Heart left ventricle (tissue), 16 donors: ENCODE data around the gene POFUT2. TPM values are rescaled to one million over a fixed set of nuclear protein-coding genes. Genes with fewer than 3 reads are reported as not detected.

Experiments
- ATAC-seq, 4 donors: fragments of 200-7000 bp; cut with Tn5 transposase; one replicate each; pipeline ENCODE4 v1.9.1; 2020 to 2022; ENCODE audit warnings: moderate library complexity in 4 of 4, mild to moderate bottlenecking in 3 of 4, moderate number of reproducible peaks in 1 of 4
- DNase-seq, 5 donors: peaks; one replicate each; pipeline ENCODE4 v3.0.0-alpha.2; 2020
- H3K27ac ChIP-seq, 12 donors: fragments of 200-600 bp; sonication (generic) in 4 of 12; one replicate each; pipeline versions ENCODE4 v1.5.0 to v1.8.0; 2016 to 2022; ENCODE audit warnings: mild to moderate bottlenecking in 2 of 12
- H3K27me3 ChIP-seq, 9 donors: fragments of 200-600 bp; sonication (generic) in 2 of 9; one replicate each; pipeline versions ENCODE4 v1.5.1 to v1.8.0; 2016 to 2022; ENCODE audit warnings: mild to moderate bottlenecking in 3 of 9
- H3K36me3 ChIP-seq, 9 donors: fragments of 200-600 bp; sonication (generic) in 2 of 9; one replicate each; pipeline versions ENCODE4 v1.5.0 to v1.8.0; 2018 to 2022; ENCODE audit warnings: mild to moderate bottlenecking in 2 of 9
- H3K4me1 ChIP-seq, 12 donors: fragments of 200-600 bp; sonication (generic) in 4 of 12; one replicate each; pipeline versions ENCODE4 v1.5.0 to v1.8.0; 2016 to 2022; ENCODE audit warnings: mild to moderate bottlenecking in 3 of 12
- H3K4me3 ChIP-seq, 12 donors: fragments of 200-600 bp; sonication (generic) in 4 of 12; one replicate each; pipeline versions ENCODE4 v1.5.0 to v1.8.0; 2017 to 2022; ENCODE audit warnings: mild to moderate bottlenecking in 9 of 12, moderate library complexity in 4 of 12
- H3K9me3 ChIP-seq, 12 donors: fragments of 200-600 bp; sonication (generic) in 4 of 12; one replicate each; pipeline versions ENCODE4 v1.5.0 to v1.8.0; 2016 to 2022; ENCODE audit warnings: mild to moderate bottlenecking in 1 of 12
- POLR2A ChIP-seq, 2 donors: fragments of 450-650 bp; IDR thresholded peaks; one replicate each; pipeline ENCODE4 v1.6.1; 2017; ENCODE audit warnings: antibody characterized with exemption in 2 of 2, mild to moderate bottlenecking in 2 of 2, moderate library complexity in 2 of 2
- WGBS, 4 donors: extraction: QIAGEN DNeasy Blood & Tissue Kit in 2 of 4; methylation state at CpG; one replicate each; pipeline versions ENCODE4 v1.1.5 to v1.1.7; 2013 to 2018; 5-methylcytosine and 5-hydroxymethylcytosine counted together
- intact Hi-C, 10 donors: fragments of 100-400 bp; cut with DNase I; formaldehyde crosslinking; loops; one replicate each; pipeline versions ENCODE4 v1.11.1 to v1.14.2; 2022
- polyA plus RNA-seq, 2 donors: library from polyadenylated mRNA; stranded (reverse); fragments of 200-250 nt; gene quantifications; one replicate each; pipeline ENCODE4 v1.2.3, GENCODE V29; 2013
- total RNA-seq, 9 donors: library from RNA; depleted of rRNA in 2 of 9; stranded (reverse); fragments of >200 nt in 2 of 9; fragmentation: NEBNext Ultra II Directional in 3 of 9; extraction: Animal tissue kit (Norgen Biotek cat#: 25700) in 3 of 9; gene quantifications; one replicate each; pipeline versions ENCODE4 v1.1.0 to v1.2.4, GENCODE V29; 2016 to 2023
- TF ChIP-seq, protein P1 (sequence below), 12 donors: fragments of 200-600 bp; sonication (generic) in 4 of 12; IDR thresholded peaks; one replicate each; pipeline versions ENCODE4 v1.5.0 to v1.8.0; 2018 to 2022; ENCODE audit warnings: antibody characterized with exemption in 12 of 12, mild to moderate bottlenecking in 5 of 12
- donor health status: ischemic (EF 13 %, LVEDD 7.1; RV severe dilation, severe dysfunction).
- donor health status: healthy with polysubstance abuse.
- donor health status: DM: no; HTN: yes; CAD: no.
- donor health status: DM: no; HTN: no; CAD: no.
- donor health status: ischemic (EF 25% LVEDD 6.9; RV normal size, moderate dysfunction).
- donor health status: ischemic (EF 25% LVEDD 5.7; RV mildly dilated, moderate dysfunction).
- donor health status: healthy.
- donor health status: DM: yes; HTN: yes; CAD: no.
- donor health status: ischemic (EF 35%, LVEDD 5.7; RV mildly dilated, moderate dysfunction).
- donor health status: nonischemic (EF 11% LVEDD 7.7; RV severe dilation, severe dysfunction).
- donor health status: DM: yes; HTN: yes; CAD: no.
- donor health status: PGD.
- donor health status: ischemic (EF 29% LVEDD 5.4; RV normal size, mild dysfunction).
- donor health status: nonischemic (EF 23%, LVEDD 6.1; RV moderate dilation, normal function).

Gene POFUT2
- total and polyA plus RNA-seq, 11 donors = 10.8 to 25.8 (median 18.5) TPM

DNA sequence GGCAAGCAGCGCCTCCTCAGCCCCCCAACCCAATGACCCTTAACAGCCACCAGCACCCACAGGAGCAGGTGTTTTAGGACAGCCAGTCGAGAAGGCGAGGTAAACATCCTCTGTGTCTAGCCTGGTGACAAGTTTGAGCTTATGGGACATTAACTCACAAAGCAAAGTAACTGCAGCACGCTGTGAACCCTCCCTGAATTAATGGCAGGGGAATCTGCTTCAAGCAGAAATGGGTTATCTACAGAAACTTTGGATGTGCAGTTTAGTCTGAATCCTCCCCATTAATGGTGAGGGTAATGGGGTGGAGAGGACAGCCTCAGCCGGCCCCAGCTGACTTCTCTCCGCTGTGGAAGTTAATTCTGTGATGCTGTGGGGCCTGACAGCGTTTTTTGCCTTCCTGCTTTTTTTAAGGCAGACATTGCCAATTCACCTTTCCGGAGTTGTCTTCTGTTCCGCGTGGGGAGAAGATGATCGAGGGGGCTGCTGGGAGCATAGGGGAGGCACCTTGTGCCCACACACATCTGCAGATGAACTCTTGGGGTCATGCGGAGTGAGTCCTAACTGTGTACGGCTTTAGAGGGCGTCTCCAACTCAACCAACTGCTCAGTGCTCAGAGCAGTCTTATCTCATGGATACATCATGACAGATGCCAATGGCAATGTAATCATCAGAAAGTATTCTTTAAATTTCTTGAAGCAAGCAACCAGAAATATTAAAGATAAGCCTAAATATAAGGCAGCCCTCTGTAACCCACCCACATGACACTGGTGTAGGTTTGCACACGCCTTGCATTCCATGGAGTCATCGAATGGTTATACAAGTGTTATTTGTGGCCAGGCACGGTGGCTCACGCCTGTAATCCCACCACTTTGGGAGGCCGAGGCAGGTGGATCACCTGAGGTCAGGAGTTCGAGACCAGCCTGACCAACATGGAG is 41.0 kb downstream of the POFUT2 start:
- peaks cover 0 to 30% (median 18%) of the 10 kb centered on the region in 12 donors for H3K9me3 ChIP-seq
- no peak overlapping the region for H3K27ac ChIP-seq
- TF ChIP-seq, protein P1, sequence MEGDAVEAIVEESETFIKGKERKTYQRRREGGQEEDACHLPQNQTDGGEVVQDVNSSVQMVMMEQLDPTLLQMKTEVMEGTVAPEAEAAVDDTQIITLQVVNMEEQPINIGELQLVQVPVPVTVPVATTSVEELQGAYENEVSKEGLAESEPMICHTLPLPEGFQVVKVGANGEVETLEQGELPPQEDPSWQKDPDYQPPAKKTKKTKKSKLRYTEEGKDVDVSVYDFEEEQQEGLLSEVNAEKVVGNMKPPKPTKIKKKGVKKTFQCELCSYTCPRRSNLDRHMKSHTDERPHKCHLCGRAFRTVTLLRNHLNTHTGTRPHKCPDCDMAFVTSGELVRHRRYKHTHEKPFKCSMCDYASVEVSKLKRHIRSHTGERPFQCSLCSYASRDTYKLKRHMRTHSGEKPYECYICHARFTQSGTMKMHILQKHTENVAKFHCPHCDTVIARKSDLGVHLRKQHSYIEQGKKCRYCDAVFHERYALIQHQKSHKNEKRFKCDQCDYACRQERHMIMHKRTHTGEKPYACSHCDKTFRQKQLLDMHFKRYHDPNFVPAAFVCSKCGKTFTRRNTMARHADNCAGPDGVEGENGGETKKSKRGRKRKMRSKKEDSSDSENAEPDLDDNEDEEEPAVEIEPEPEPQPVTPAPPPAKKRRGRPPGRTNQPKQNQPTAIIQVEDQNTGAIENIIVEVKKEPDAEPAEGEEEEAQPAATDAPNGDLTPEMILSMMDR (IDR thresholded peaks at IDR 0.05) = no peak
- no peak for TF ChIP-seq POLR2A (IDR thresholded peaks at IDR 0.05)
- no peak overlapping the region for H3K4me3 ChIP-seq
- H3K27me3 ChIP-seq = peaks cover 0 to 7% (median 0%) of the 10 kb centered on the region in 9 donors
- intact Hi-C loops = no loop called here
- DNase-seq = no peak
- no peaks in the 10 kb centered on the region for H3K36me3 ChIP-seq
- WGBS, 4 donors = 78 to 82% (median 79%) methylated on average over 20 of the region's 20 CpGs
- H3K4me1 ChIP-seq = peaks cover 0 to 10% (median 0%) of the 10 kb centered on the region in 12 donors
- ATAC-seq = no peak

DNA sequence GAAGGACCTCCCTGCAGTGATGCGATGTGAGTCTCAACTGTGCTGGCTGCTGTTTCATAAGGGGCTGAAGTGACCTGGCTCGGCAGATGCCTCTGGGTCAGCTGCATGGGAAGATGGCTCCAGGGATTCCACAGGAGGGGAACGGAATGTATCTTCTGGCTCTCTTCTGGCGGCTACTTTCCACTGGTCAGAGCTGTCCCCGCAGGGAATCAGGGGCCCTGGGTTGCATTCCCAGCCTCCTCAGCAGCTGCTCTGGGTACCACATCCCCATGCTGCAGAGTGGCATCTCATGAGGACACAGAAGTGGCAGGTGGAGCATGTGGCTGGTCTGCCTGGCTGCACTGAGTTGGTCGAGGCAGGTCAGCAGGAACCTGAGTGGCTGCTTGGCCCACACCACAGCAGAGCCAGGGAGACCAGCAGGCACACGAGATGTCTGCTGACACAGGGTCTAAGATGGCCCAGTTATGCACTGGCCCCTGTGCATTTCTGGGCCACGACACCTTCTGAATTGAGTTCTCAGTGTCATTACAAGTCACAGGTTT is 42.8 kb downstream of the POFUT2 start:
- intact Hi-C loops = no loop called here
- H3K27ac ChIP-seq = no peak overlapping the region
- peaks cover 0 to 41% (median 24%) of the 10 kb centered on the region in 12 donors for H3K9me3 ChIP-seq
- no peak overlapping the region for H3K4me3 ChIP-seq
- no peak for TF ChIP-seq POLR2A (IDR thresholded peaks at IDR 0.05)
- TF ChIP-seq, protein P1 (IDR thresholded peaks at IDR 0.05) = no peak
- DNase-seq (no peak), ATAC-seq (no peak)
- WGBS, 4 donors = 76 to 81% (median 79%) methylated on average over 8 of the region's 8 CpGs
- H3K36me3 ChIP-seq = no peaks in the 10 kb centered on the region
- H3K4me1 ChIP-seq = peaks cover 0 to 10% (median 0%) of the 10 kb centered on the region in 12 donors
- H3K27me3 ChIP-seq = peaks cover 0 to 7% (median 0%) of the 10 kb centered on the region in 9 donors

DNA sequence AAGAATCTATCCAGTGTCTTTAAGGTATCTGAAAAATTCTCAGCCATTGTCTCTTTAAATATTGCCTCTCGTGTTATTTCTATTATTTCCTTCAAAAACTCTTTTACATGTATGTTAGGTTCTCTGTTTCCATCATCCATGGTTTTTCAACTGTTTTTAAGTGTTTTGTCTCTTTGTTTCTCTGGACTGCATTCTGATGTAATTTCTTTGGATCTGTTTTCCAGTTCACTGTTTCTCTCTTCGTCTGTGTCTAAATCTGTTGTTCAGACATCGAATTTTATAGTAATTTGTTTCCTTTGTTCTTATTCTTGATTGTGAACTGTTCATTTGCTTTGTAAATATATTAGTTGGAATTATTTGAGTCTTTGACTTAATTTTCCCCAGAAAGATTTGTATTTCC is 44.1 kb downstream of the POFUT2 start:
- DNase-seq (no peak), ATAC-seq (no peak)
- H3K9me3 ChIP-seq = peaks cover 0 to 41% (median 24%) of the 10 kb centered on the region in 12 donors
- TF ChIP-seq POLR2A (IDR thresholded peaks at IDR 0.05) = no peak
- TF ChIP-seq, protein P1 (IDR thresholded peaks at IDR 0.05) = no peak
- 42 to 73% (median 66%) methylated on average over 3 of the region's 3 CpGs for WGBS, 4 donors
- no peak overlapping the region for H3K4me3 ChIP-seq
- H3K36me3 ChIP-seq = no peaks in the 10 kb centered on the region
- intact Hi-C loops = no loop called here
- H3K27me3 ChIP-seq = peaks cover 0 to 7% (median 0%) of the 10 kb centered on the region in 9 donors
- no peak overlapping the region for H3K27ac ChIP-seq
- H3K4me1 ChIP-seq = peaks cover 0 to 4% (median 0%) of the 10 kb centered on the region in 12 donors

DNA sequence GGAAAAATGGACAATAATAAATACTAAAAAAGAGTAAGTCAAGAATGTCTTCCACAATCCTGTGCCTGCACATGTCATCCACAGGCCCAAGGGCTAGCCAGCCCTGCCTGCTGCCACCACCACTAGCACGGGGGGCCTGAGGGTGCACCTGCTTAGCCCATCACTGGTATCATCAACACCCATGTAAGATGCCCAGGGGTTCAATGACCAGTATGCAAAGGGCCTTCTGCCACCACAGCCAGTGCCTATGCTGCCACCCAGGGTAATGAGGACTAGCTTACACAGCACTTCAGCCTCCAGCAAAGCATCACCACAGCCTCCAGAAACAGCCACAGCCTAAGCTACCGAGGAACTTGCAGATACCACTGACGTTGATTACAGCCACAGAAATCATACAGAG is 46.3 kb downstream of the POFUT2 start:
- H3K27me3 ChIP-seq = no peaks in the 10 kb centered on the region
- TF ChIP-seq, protein P1 (IDR thresholded peaks at IDR 0.05) = no peak
- TF ChIP-seq POLR2A (IDR thresholded peaks at IDR 0.05) = no peak
- H3K27ac ChIP-seq = no peak overlapping the region
- peaks cover 0 to 41% (median 24%) of the 10 kb centered on the region in 12 donors for H3K9me3 ChIP-seq
- no peaks in the 10 kb centered on the region for H3K36me3 ChIP-seq
- 69 to 77% (median 73%) methylated on average over 3 of the region's 3 CpGs for WGBS, 4 donors
- H3K4me1 ChIP-seq = no peaks in the 10 kb centered on the region
- no peak for ATAC-seq
- no peak for DNase-seq
- intact Hi-C loops = no loop called here
- no peak overlapping the region for H3K4me3 ChIP-seq
